WTC11 (cell line): ENCODE results near the gene CD80. TPM values are rescaled to one million over a fixed set of nuclear protein-coding genes. Genes with fewer than 3 reads are reported as not detected.

Source experiments
- ATAC-seq: fragments of 200-7000 bp; cut with Tn5 transposase; 2 replicates; pipeline ENCODE4 v1.10.0; 2021; ENCODE audit warnings: mild to moderate bottlenecking, moderate library complexity
- CTCF ChIA-PET: fragments of 300-600 bp; sonication (Branson Sonifier 250); formaldehyde crosslinking; loops from one replicate; lab custom pipeline; 2021; ENCODE audit warnings: antibody characterized with exemption; lab: Charles Lee
- POLR2A ChIA-PET: fragments of 350-600 bp; sonication (Branson Sonifier 250); formaldehyde crosslinking; loops from one replicate; lab custom pipeline; 2021; ENCODE audit warnings: antibody characterized with exemption; lab: Charles Lee
- DNase-seq: peaks from one replicate; pipeline ENCODE4 v3.0.0; 2021; ENCODE audit warnings: low spot score
- H3K27ac Mint-ChIP-seq: 2 replicates; pipeline ENCODE4 v1.8.0; 2021; ENCODE audit warnings: mixed read lengths
- H3K27me3 Mint-ChIP-seq: 2 replicates; pipeline ENCODE4 v1.8.0; 2021; ENCODE audit warnings: low read depth, mild to moderate bottlenecking, moderate library complexity, mixed read lengths
- H3K36me3 Mint-ChIP-seq: 2 replicates; pipeline ENCODE4 v1.8.0; 2021; ENCODE audit warnings: mixed read lengths
- H3K4me1 Mint-ChIP-seq: 2 replicates; pipeline ENCODE4 v1.8.0; 2022; ENCODE audit warnings: mixed read lengths
- H3K4me3 Mint-ChIP-seq: 2 replicates; pipeline ENCODE4 v1.8.0; 2021; ENCODE audit warnings: mild to moderate bottlenecking, moderate library complexity, mixed read lengths
- H3K9me3 Mint-ChIP-seq: 2 replicates; pipeline ENCODE4 v1.8.0; 2021; ENCODE audit warnings: mixed read lengths
- CBFB ChIP-seq: sonication (generic); formaldehyde crosslinking; IDR thresholded peaks from 2 replicates; pipeline ENCODE4 v1.8.1; 2022; ENCODE audit warnings: mild to moderate bottlenecking, low read depth, missing genetic modification reagents
- CREB1 ChIP-seq: sonication (generic); formaldehyde crosslinking; IDR thresholded peaks from 2 replicates; pipeline ENCODE4 v1.8.0; 2023; ENCODE audit warnings: mild to moderate bottlenecking, missing genetic modification reagents
- ELF4 ChIP-seq: sonication (generic); formaldehyde crosslinking; IDR thresholded peaks from 2 replicates; pipeline ENCODE4 v1.8.1; 2022; ENCODE audit warnings: low read depth, mild to moderate bottlenecking, moderate library complexity, missing genetic modification reagents
- FOXJ3 ChIP-seq: sonication (generic); formaldehyde crosslinking; IDR thresholded peaks from 2 replicates; pipeline ENCODE4 v1.9.0; 2021; ENCODE audit warnings: missing genetic modification reagents, mild to moderate bottlenecking, borderline replicate concordance
- FOXK1 ChIP-seq: sonication (generic); formaldehyde crosslinking; IDR thresholded peaks from 2 replicates; pipeline ENCODE4 v1.8.0; 2022; ENCODE audit warnings: mild to moderate bottlenecking, moderate library complexity, missing genetic modification reagents
- FOXP1 ChIP-seq: sonication (generic); formaldehyde crosslinking; IDR thresholded peaks from 2 replicates; pipeline ENCODE4 v1.8.0; 2022; ENCODE audit warnings: missing genetic modification reagents, mild to moderate bottlenecking, moderate library complexity, borderline replicate concordance
- IRF2 ChIP-seq: sonication (generic); formaldehyde crosslinking; IDR thresholded peaks from 2 replicates; pipeline ENCODE4 v1.8.0; 2022; ENCODE audit warnings: low read depth, missing genetic modification reagents, borderline replicate concordance
- NFATC4 ChIP-seq: fragments of 250-450 bp; sonication (Bioruptor Pico); IDR thresholded peaks from 2 replicates; pipeline ENCODE4 v1.9.0; 2021; ENCODE audit warnings: mild to moderate bottlenecking
- NR1H2 ChIP-seq: sonication (generic); formaldehyde crosslinking; IDR thresholded peaks from 2 replicates; pipeline ENCODE4 v1.9.0; 2021; ENCODE audit warnings: mild to moderate bottlenecking, moderate library complexity, missing genetic modification reagents
- NR2C2 ChIP-seq: sonication (generic); formaldehyde crosslinking; IDR thresholded peaks from 2 replicates; pipeline ENCODE4 v1.8.0; 2022; ENCODE audit warnings: mild to moderate bottlenecking, missing genetic modification reagents
- NR3C1 ChIP-seq: sonication (generic); formaldehyde crosslinking; conservative IDR thresholded peaks from 2 replicates; pipeline ENCODE4 v1.8.1; 2023; ENCODE audit warnings: low read depth, mild to moderate bottlenecking, missing genetic modification reagents
- SOX15 ChIP-seq: fragments of 250-450 bp; sonication (Bioruptor Pico); IDR thresholded peaks from 2 replicates; pipeline ENCODE4 v1.9.0; 2021; ENCODE audit warnings: mild to moderate bottlenecking
- ZNF121 ChIP-seq: sonication (generic); formaldehyde crosslinking; IDR thresholded peaks from 2 replicates; pipeline ENCODE4 v1.8.0; 2023; ENCODE audit warnings: missing genetic modification reagents
- ZNF138 ChIP-seq: sonication (generic); formaldehyde crosslinking; conservative IDR thresholded peaks from 2 replicates; pipeline ENCODE4 v1.8.1; 2022; ENCODE audit warnings: mild to moderate bottlenecking, moderate library complexity, missing genetic modification reagents
- ZNF232 ChIP-seq: sonication (generic); formaldehyde crosslinking; IDR thresholded peaks from 2 replicates; pipeline ENCODE4 v1.8.0; 2022; ENCODE audit warnings: mild to moderate bottlenecking, missing genetic modification reagents
- ZNF396 ChIP-seq: fragments of 250-450 bp; sonication (Bioruptor Pico); IDR thresholded peaks from 2 replicates; pipeline ENCODE4 v1.8.0; 2021; ENCODE audit warnings: mild to moderate bottlenecking, moderate library complexity, borderline replicate concordance
- ZNF416 ChIP-seq: fragments of 250-450 bp; sonication (Bioruptor Pico); IDR thresholded peaks from 2 replicates; pipeline ENCODE4 v1.9.0; 2021; ENCODE audit warnings: mild to moderate bottlenecking, inconsistent platforms
- total RNA-seq: library from RNA; stranded (reverse); gene quantifications from 3 replicates; pipeline ENCODE4 v1.2.3, GENCODE V29; 2021
- TF ChIP-seq, protein P1 (sequence below): sonication (generic); formaldehyde crosslinking; IDR thresholded peaks from 2 replicates; pipeline ENCODE4 v1.8.0; 2023; ENCODE audit warnings: missing genetic modification reagents
- TF ChIP-seq, protein P2 (sequence below): fragments of 250-450 bp; sonication (Bioruptor Pico); IDR thresholded peaks from 2 replicates; pipeline ENCODE4 v1.9.0; 2021; ENCODE audit warnings: mild to moderate bottlenecking, borderline replicate concordance
- TF ChIP-seq, protein P3 (sequence below): sonication (generic); formaldehyde crosslinking; IDR thresholded peaks from 2 replicates; pipeline ENCODE4 v1.8.1; 2023; ENCODE audit warnings: mild to moderate bottlenecking, missing genetic modification reagents, moderate library complexity
- TF ChIP-seq, protein P4 (sequence below): sonication (generic); formaldehyde crosslinking; conservative IDR thresholded peaks from 2 replicates; pipeline ENCODE4 v1.8.1; 2023; ENCODE audit warnings: mild to moderate bottlenecking, low read depth, missing genetic modification reagents, moderate library complexity

CD80 gene
- total RNA-seq, 1 experiment from 2014 or later = 0.24 TPM

DNA sequence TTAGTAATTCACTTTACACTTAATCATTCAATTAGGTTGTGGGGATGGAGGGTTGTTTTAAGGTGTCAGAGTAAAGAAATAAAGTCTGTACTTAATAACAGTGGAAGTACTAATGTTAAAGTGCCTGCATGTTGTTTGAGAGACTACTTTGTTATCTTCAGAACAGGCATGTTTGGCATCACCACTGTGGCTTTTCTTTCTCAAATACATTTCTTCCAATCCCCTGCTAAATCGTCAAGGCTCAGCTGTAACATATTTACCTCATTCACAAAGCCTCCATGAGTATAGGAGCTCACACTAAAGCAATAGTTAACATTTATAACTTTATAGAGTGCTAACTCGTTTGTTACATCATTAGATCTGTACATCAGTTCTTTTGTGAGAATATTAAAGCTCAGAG lies 58.5 kb downstream of the CD80 start (continued):
- TF ChIP-seq, protein P1, sequence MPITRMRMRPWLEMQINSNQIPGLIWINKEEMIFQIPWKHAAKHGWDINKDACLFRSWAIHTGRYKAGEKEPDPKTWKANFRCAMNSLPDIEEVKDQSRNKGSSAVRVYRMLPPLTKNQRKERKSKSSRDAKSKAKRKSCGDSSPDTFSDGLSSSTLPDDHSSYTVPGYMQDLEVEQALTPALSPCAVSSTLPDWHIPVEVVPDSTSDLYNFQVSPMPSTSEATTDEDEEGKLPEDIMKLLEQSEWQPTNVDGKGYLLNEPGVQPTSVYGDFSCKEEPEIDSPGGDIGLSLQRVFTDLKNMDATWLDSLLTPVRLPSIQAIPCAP (CRISPR knock-in tag) = no peak
- TF ChIP-seq FOXK1 (CRISPR knock-in tag) = no peak

DNA sequence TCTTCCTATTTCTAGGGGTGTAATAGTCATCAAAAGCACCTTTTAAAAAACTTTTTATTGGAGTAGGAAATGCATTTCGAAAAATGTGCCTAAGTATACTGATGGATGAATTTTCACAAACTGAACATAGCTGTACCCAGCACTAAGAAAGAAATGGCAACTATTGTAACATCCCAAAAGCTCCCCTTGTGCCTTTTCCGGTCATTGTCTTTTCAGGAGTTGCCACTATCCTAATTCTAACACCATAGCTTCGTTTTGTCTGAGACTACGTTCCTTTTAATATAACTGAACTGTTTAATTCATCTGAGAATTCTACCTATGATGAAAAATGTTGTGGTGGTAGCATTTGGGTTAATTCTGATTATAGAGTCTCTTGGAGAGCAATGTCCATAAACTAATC lies 59.1 kb downstream of the CD80 start:
- ChIA-PET CTCF (no interaction called here), POLR2A (no interaction called here)
- Mint-ChIP-seq H3K27ac (peak overlapping the region; percentile 78; the same call in 1 of the 2 replicates), H3K36me3 (peaks cover 17% of the 10 kb centered on the region), H3K9me3 (no peaks in the 10 kb centered on the region), H3K4me3 (peak overlapping the region; percentile 99), H3K27me3 (no peaks in the 10 kb centered on the region), H3K4me1 (peaks cover 11% of the 10 kb centered on the region)
- ATAC-seq (no peak), DNase-seq (no peak)
- no peak for TF ChIP-seq ZNF232
- no peak for TF ChIP-seq ELF4 (CRISPR knock-in tag)
- no peak for TF ChIP-seq NFATC4 (CRISPR knock-in tag)
- TF ChIP-seq SOX15 (CRISPR knock-in tag) = no peak
- TF ChIP-seq, protein P2, sequence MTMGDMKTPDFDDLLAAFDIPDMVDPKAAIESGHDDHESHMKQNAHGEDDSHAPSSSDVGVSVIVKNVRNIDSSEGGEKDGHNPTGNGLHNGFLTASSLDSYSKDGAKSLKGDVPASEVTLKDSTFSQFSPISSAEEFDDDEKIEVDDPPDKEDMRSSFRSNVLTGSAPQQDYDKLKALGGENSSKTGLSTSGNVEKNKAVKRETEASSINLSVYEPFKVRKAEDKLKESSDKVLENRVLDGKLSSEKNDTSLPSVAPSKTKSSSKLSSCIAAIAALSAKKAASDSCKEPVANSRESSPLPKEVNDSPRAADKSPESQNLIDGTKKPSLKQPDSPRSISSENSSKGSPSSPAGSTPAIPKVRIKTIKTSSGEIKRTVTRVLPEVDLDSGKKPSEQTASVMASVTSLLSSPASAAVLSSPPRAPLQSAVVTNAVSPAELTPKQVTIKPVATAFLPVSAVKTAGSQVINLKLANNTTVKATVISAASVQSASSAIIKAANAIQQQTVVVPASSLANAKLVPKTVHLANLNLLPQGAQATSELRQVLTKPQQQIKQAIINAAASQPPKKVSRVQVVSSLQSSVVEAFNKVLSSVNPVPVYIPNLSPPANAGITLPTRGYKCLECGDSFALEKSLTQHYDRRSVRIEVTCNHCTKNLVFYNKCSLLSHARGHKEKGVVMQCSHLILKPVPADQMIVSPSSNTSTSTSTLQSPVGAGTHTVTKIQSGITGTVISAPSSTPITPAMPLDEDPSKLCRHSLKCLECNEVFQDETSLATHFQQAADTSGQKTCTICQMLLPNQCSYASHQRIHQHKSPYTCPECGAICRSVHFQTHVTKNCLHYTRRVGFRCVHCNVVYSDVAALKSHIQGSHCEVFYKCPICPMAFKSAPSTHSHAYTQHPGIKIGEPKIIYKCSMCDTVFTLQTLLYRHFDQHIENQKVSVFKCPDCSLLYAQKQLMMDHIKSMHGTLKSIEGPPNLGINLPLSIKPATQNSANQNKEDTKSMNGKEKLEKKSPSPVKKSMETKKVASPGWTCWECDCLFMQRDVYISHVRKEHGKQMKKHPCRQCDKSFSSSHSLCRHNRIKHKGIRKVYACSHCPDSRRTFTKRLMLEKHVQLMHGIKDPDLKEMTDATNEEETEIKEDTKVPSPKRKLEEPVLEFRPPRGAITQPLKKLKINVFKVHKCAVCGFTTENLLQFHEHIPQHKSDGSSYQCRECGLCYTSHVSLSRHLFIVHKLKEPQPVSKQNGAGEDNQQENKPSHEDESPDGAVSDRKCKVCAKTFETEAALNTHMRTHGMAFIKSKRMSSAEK (CRISPR knock-in tag) = no peak
- TF ChIP-seq FOXJ3 (CRISPR knock-in tag) = no peak
- TF ChIP-seq ZNF138 (CRISPR knock-in tag) = no peak
- TF ChIP-seq CBFB (CRISPR knock-in tag) = no peak
- TF ChIP-seq, protein P3, sequence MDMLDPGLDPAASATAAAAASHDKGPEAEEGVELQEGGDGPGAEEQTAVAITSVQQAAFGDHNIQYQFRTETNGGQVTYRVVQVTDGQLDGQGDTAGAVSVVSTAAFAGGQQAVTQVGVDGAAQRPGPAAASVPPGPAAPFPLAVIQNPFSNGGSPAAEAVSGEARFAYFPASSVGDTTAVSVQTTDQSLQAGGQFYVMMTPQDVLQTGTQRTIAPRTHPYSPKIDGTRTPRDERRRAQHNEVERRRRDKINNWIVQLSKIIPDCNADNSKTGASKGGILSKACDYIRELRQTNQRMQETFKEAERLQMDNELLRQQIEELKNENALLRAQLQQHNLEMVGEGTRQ (CRISPR knock-in tag) = no peak
- TF ChIP-seq NR3C1 (CRISPR knock-in tag) = no peak
- no peak for TF ChIP-seq ZNF121 (CRISPR knock-in tag)
- TF ChIP-seq ZNF396 (CRISPR knock-in tag) = no peak
- TF ChIP-seq NR1H2 (CRISPR knock-in tag) = no peak
- no peak for TF ChIP-seq IRF2
- no peak for TF ChIP-seq CREB1 (CRISPR knock-in tag)
- TF ChIP-seq ZNF416 (CRISPR knock-in tag) = no peak
- TF ChIP-seq, protein P4, sequence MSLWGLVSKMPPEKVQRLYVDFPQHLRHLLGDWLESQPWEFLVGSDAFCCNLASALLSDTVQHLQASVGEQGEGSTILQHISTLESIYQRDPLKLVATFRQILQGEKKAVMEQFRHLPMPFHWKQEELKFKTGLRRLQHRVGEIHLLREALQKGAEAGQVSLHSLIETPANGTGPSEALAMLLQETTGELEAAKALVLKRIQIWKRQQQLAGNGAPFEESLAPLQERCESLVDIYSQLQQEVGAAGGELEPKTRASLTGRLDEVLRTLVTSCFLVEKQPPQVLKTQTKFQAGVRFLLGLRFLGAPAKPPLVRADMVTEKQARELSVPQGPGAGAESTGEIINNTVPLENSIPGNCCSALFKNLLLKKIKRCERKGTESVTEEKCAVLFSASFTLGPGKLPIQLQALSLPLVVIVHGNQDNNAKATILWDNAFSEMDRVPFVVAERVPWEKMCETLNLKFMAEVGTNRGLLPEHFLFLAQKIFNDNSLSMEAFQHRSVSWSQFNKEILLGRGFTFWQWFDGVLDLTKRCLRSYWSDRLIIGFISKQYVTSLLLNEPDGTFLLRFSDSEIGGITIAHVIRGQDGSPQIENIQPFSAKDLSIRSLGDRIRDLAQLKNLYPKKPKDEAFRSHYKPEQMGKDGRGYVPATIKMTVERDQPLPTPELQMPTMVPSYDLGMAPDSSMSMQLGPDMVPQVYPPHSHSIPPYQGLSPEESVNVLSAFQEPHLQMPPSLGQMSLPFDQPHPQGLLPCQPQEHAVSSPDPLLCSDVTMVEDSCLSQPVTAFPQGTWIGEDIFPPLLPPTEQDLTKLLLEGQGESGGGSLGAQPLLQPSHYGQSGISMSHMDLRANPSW = no peak
- no peak for TF ChIP-seq NR2C2 (CRISPR knock-in tag)
- no peak for TF ChIP-seq FOXP1 (CRISPR knock-in tag)
